COLO668 (cell line): ENCODE results near the gene WSCD1.

Source experiments
- DNase-seq: peaks from one replicate; lab custom pipeline; 2025; ENCODE audit not compliant: unreplicated experiment; lab: John Stamatoyannopoulos, UW

Gene WSCD1

GRCh38 chr17:6084311-6085161 is 14.4 kb downstream of the WSCD1 start:
- no peak for DNase-seq

GRCh38 chr17:6085812-6086211 is 15.6 kb downstream of the WSCD1 start:
- DNase-seq: no peak

- DNase-seq: no peak
Measured at GRCh38 chr17:6086603-6087400, 16.6 kb downstream of the WSCD1 start.

GRCh38 chr17:6088141-6088540 is 18.0 kb downstream of the WSCD1 start:
- DNase-seq: no peak

- DNase-seq: no peak
Measured at GRCh38 chr17:6090253-6090652, 20.1 kb downstream of the WSCD1 start.

- DNase-seq: no peak
Measured at GRCh38 chr17:6092182-6092902, 22.2 kb downstream of the WSCD1 start.

GRCh38 chr17:6092903-6093468 is 22.8 kb downstream of the WSCD1 start:
- DNase-seq: no peak

GRCh38 chr17:6094453-6094852 is 24.3 kb downstream of the WSCD1 start:
- DNase-seq: no peak

- DNase-seq: no peak
Measured at GRCh38 chr17:6094926-6095325, 24.7 kb downstream of the WSCD1 start.

GRCh38 chr17:6095501-6095900 is 25.3 kb downstream of the WSCD1 start:
- DNase-seq: no peak

- DNase-seq: no peak
Measured at GRCh38 chr17:6096201-6097004, 26.2 kb downstream of the WSCD1 start.

- no peak for DNase-seq
Measured at GRCh38 chr17:6097005-6097279, 26.8 kb downstream of the WSCD1 start.

GRCh38 chr17:6098050-6098822 is 28.1 kb downstream of the WSCD1 start:
- DNase-seq: no peak

GRCh38 chr17:6098823-6099180 is 28.6 kb downstream of the WSCD1 start:
- no peak for DNase-seq

GRCh38 chr17:6099492-6099891 is 29.3 kb downstream of the WSCD1 start:
- no peak for DNase-seq

- no peak for DNase-seq
Measured at GRCh38 chr17:6100146-6100545, 30.0 kb downstream of the WSCD1 start.

GRCh38 chr17:6100891-6101500 is 30.8 kb downstream of the WSCD1 start:
- DNase-seq: no peak

- DNase-seq: no peak
Measured at GRCh38 chr17:6101706-6102105, 31.5 kb downstream of the WSCD1 start.

- no peak for DNase-seq
Measured at GRCh38 chr17:6102615-6103014, 32.4 kb downstream of the WSCD1 start.
